ENCODE data around the gene KRTAP5-2. TPM values are rescaled to one million over a fixed set of nuclear protein-coding genes. Genes with fewer than 3 reads are reported as not detected.
"Not testable (repeated sequence)": the region's sequence is repeated elsewhere in the genome, so short reads cannot be mapped to it uniquely, and the experiment has no call there.

KRTAP5-2 gene, protein sequence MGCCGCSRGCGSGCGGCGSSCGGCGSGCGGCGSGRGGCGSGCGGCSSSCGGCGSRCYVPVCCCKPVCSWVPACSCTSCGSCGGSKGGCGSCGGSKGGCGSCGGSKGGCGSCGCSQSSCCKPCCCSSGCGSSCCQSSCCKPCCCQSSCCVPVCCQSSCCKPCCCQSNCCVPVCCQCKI
- not detected for polyA plus RNA-seq

DNA sequence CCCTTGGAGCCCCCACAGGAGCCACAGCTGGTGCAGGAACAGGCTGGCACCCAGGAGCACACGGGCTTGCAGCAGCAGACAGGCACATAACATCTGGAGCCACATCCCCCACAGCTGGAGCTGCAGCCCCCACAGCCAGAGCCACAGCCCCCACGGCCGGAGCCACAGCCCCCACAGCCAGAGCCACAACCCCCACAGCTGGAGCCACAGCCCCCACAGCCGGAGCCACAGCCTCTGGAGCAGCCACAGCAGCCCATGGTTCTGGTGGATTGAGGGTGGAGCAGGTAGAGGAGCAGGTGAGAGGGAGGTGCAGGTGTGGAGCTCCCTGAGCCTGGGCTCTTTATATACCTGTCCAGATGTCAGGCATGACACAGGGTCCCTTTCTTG, at the start of gene KRTAP5-2:
TSS of gene KRTAP5-2 (minus strand) at position 301 of the 387 bp plus-strand sequence. CDS start at position 257, 44 bp downstream.
- Histone ChIP-seq H3K27ac (ENCODE audit: low read depth in 2 of 2, low read length in 1 of 2) (no peak within 1 kb of the TSS), H3K4me1 (ENCODE audit: control insufficient read depth in 2 of 2, insufficient read depth in 2 of 2, low read length in 1 of 2) (no peaks in the 10 kb centered on the region), H3K4me3 (ENCODE audit: low read depth in 1 of 2, low read length in 2 of 2) (no peak within 1 kb of the TSS), H3K36me3 (ENCODE audit: control insufficient read depth in 2 of 2, insufficient read depth in 2 of 2, low read length in 1 of 2) (no peaks in the 10 kb centered on the region), H3K27me3 (ENCODE audit: control insufficient read depth in 1 of 2, insufficient read depth in 2 of 2, low read length in 2 of 2) (no peaks in the 10 kb centered on the region), H3K9me3 (ENCODE audit: control insufficient read depth in 2 of 2, insufficient read depth in 1 of 2, low read depth in 1 of 2, low read length in 1 of 2) (no peaks in the 10 kb centered on the region)
- 66 to 67% methylated on average over 4 of the region's 4 CpGs for WGBS, 2 donors

DNA sequence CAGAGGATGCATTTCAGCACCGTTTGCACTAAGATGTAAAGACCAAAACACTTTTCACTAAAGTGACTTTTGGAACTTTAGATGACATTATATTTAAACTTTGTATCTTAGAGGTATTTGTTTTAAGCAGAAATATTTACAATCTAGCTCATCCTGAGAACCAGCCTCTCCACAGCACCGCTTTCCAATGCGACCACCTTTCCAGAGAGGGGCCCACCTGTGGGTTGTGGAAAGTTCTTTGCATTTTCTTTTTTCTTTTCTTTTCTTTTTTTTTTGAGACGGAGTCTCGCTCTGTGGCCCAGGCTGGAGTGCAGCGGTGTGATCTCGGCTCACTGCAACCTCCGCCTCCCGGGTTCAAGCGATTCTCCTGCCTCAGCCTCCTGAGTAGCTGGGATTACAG, 48.4 kb upstream of the KRTAP5-2 start:
- H3K9me3 ChIP-seq (ENCODE audit: control insufficient read depth in 2 of 2, insufficient read depth in 1 of 2, low read depth in 1 of 2, low read length in 1 of 2); H3K27ac ChIP-seq (ENCODE audit: low read depth in 2 of 2, low read length in 1 of 2); H3K4me3 ChIP-seq (ENCODE audit: low read depth in 1 of 2, low read length in 2 of 2); H3K4me1 ChIP-seq (ENCODE audit: control insufficient read depth in 2 of 2, insufficient read depth in 2 of 2, low read length in 1 of 2); H3K27me3 ChIP-seq (ENCODE audit: control insufficient read depth in 1 of 2, insufficient read depth in 2 of 2, low read length in 2 of 2); H3K36me3 ChIP-seq (ENCODE audit: control insufficient read depth in 2 of 2, insufficient read depth in 2 of 2, low read length in 1 of 2): not testable (repeated sequence)
- whole genome bisulfite sequencing, 2 donors: 88 to 90% methylated on average over 10 of the region's 10 CpGs

DNA sequence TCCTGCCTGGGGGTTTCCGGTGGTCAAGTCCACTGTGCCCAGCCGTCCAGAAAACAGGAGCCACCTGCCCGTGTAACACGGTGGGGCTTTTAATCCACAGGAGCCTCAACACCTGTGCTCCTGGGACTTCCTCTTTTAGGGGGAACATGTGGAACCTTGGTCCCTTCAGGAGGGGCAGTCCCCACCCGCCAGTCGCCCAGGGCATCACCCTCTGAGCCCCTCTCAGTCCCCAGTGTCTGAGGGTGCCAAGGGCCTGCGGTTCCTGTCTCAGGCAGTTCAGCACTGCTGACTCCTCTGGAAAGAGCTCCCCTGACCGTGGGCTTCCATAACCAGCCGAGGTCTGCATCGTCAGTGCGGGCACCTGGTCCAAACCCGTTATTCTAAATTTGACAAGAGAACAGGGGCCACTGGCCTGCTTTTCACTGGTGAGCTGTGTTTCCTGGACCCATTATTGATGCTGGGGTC, 47.3 kb upstream of the KRTAP5-2 start:
- H3K27me3 ChIP-seq (ENCODE audit: control insufficient read depth in 1 of 2, insufficient read depth in 2 of 2, low read length in 2 of 2): peaks cover 0 to 2% of the 10 kb centered on the region in 2 donors
- H3K27ac ChIP-seq (ENCODE audit: low read depth in 2 of 2, low read length in 1 of 2): no peak overlapping the region

DNA sequence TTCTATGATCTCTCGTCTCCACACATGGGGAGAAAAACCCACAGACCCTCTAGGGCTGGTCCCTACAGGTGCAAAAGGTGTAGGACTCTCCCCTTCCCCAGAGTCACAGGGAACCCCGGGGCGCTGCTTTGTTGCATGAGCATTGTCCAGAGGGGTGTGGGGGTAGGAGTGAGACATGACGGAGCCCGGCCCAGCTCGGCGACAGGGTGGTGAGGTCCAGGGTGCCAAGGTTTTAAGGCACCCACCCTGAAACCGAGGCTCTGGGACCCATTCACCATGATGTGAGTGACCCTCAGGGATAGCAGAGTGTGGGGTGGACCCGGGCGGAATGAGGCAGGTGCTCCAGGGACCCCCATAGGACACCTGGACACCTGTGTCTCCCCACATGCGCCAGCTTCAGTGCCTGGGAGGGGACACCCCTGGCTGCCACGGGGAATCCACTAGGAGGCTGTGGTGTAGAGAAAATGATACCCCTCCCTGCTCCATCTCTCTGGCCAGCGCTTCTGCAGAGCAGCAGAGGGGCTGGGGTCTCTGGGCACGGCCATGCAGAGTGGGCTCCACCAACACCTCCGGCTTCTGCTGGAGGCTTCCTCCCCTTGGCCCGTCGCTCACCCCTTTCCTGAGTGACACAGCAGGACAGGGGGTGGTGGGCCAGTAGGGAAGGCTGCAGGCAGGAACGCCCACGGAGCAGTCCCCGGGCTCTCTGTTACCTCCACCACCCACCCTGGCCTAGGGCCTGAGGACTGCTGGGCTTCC, 46.7 kb upstream of the KRTAP5-2 start:
- Histone ChIP-seq H3K27ac (ENCODE audit: low read depth in 2 of 2, low read length in 1 of 2) (no peak overlapping the region), H3K4me1 (ENCODE audit: control insufficient read depth in 2 of 2, insufficient read depth in 2 of 2, low read length in 1 of 2) (no peaks in the 10 kb centered on the region), H3K36me3 (ENCODE audit: control insufficient read depth in 2 of 2, insufficient read depth in 2 of 2, low read length in 1 of 2) (no peaks in the 10 kb centered on the region), H3K4me3 (ENCODE audit: low read depth in 1 of 2, low read length in 2 of 2) (no peak overlapping the region), H3K9me3 (ENCODE audit: control insufficient read depth in 2 of 2, insufficient read depth in 1 of 2, low read depth in 1 of 2, low read length in 1 of 2) (no peaks in the 10 kb centered on the region), H3K27me3 (ENCODE audit: control insufficient read depth in 1 of 2, insufficient read depth in 2 of 2, low read length in 2 of 2) (peaks cover 0 to 2% of the 10 kb centered on the region in 2 donors)
- 78 to 81% methylated on average over 16 to 20 of the region's 20 CpGs for WGBS, 2 donors

More for the DNA sequence above, 47.3 kb upstream of the KRTAP5-2 start:
- WGBS, 2 donors: 77 to 79% methylated on average over 12 of the region's 12 CpGs
- Histone ChIP-seq H3K36me3 (ENCODE audit: control insufficient read depth in 2 of 2, insufficient read depth in 2 of 2, low read length in 1 of 2) (no peaks in the 10 kb centered on the region), H3K4me3 (ENCODE audit: low read depth in 1 of 2, low read length in 2 of 2) (no peak overlapping the region), H3K9me3 (ENCODE audit: control insufficient read depth in 2 of 2, insufficient read depth in 1 of 2, low read depth in 1 of 2, low read length in 1 of 2) (no peaks in the 10 kb centered on the region), H3K4me1 (ENCODE audit: control insufficient read depth in 2 of 2, insufficient read depth in 2 of 2, low read length in 1 of 2) (no peaks in the 10 kb centered on the region)

DNA sequence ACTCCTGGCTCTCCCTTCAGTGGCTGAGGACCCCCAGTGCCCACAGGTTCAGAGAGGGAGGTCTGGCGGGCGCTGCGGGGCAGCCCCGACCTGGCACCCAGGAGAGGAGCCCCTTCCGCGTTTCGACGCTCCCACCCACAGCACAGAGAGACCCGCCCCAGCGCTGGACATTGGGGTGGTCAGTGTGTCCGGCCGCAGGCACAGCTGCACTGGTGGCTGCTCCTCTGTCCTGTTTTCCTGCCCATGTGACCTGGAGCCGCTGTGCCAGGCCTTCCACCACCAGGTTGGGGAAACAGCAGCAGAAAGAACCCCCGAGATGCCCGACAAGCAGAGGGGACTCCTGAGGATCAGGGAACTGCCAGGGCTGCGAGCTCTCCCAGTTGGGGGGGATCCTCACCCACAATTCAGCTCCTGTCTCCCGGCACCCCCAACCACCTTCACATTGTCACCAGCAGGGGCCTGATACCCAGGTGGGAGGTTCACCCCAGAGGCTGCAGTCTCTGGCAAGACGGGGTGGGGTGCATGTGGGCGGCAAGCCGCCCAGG, 45.1 kb upstream of the KRTAP5-2 start:
- H3K36me3 ChIP-seq (ENCODE audit: control insufficient read depth in 2 of 2, insufficient read depth in 2 of 2, low read length in 1 of 2): no peaks in the 10 kb centered on the region
- no peak overlapping the region for H3K27ac ChIP-seq (ENCODE audit: low read depth in 2 of 2, low read length in 1 of 2)
- no peaks in the 10 kb centered on the region for H3K4me1 ChIP-seq (ENCODE audit: control insufficient read depth in 2 of 2, insufficient read depth in 2 of 2, low read length in 1 of 2)
- H3K27me3 ChIP-seq (ENCODE audit: control insufficient read depth in 1 of 2, insufficient read depth in 2 of 2, low read length in 2 of 2): peaks cover 0 to 2% of the 10 kb centered on the region in 2 donors
- WGBS, 2 donors: 92% methylated on average over 19 to 20 of the region's 20 CpGs
- H3K4me3 ChIP-seq (ENCODE audit: low read depth in 1 of 2, low read length in 2 of 2): no peak overlapping the region
- H3K9me3 ChIP-seq (ENCODE audit: control insufficient read depth in 2 of 2, insufficient read depth in 1 of 2, low read depth in 1 of 2, low read length in 1 of 2): no peaks in the 10 kb centered on the region

DNA sequence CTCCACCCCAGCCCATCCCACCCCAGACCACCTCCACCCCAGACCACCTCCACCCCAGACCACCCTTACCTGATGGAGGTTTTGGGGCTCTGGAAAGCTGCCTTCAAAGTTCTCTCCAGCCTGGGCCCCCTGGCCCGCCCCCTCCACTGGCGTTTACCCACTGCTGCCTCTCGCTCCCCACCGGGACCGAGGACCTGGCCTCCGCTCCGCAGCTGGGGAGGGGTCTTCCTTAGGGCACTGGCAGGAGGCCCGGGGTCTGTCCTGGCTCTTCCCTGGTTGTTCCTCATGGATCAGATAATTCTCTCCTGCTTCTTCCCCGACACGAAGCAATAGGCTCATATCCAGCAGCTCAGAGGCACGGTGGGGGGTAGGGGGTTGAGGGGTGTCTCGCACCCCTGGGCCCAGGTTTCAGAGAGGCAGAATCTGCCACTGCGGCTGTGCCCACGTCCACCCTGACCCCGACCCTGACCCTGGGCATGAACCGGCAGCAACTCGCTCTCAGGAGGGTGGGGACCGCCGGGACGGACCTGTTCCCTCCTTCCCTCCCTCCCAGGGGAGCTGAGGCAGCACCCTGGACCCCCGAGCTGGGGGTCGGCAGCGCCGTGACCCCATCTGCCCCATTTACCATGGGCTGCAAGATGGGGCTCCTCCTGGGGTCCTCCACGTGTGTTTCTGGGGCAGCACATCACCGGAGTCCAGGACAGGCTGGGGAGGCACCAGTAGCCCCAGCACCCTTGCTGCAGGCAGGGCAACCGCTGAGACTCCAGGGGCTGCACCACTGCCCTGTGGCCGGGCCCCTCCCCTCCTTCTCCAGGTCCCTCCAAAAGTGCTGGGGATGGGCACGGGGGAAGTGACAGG, 44.4 kb upstream of the KRTAP5-2 start:
- no peaks in the 10 kb centered on the region for H3K4me1 ChIP-seq (ENCODE audit: control insufficient read depth in 2 of 2, insufficient read depth in 2 of 2, low read length in 1 of 2)
- 75 to 83% methylated on average over 29 of the region's 29 CpGs for WGBS, 2 donors
- no peak overlapping the region for H3K4me3 ChIP-seq (ENCODE audit: low read depth in 1 of 2, low read length in 2 of 2)
- H3K27ac ChIP-seq (ENCODE audit: low read depth in 2 of 2, low read length in 1 of 2): no peak overlapping the region
- H3K36me3 ChIP-seq (ENCODE audit: control insufficient read depth in 2 of 2, insufficient read depth in 2 of 2, low read length in 1 of 2): no peaks in the 10 kb centered on the region
- H3K27me3 ChIP-seq (ENCODE audit: control insufficient read depth in 1 of 2, insufficient read depth in 2 of 2, low read length in 2 of 2): peaks cover 0 to 2% of the 10 kb centered on the region in 2 donors
- no peaks in the 10 kb centered on the region for H3K9me3 ChIP-seq (ENCODE audit: control insufficient read depth in 2 of 2, insufficient read depth in 1 of 2, low read depth in 1 of 2, low read length in 1 of 2)

DNA sequence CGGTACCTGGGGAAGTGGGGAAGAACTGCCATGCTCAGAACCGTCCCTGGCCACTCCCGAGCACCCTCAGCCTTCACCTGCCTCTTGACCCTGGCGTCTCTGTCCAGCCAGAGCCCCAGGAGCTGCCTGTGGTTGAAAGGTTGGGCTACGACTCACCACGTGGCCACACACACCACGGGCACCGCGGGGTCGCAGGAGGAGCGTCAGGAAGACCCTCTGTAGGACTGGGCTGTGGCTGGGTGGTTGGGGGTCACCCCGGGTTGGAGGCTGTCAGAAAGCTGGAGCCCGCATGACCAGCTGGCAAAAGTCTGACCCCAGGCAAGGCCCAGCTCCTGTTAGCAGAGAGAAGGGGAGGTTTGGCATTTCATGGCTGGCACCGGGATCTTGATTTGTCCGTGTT, 43.0 kb upstream of the KRTAP5-2 start:
- H3K27me3 ChIP-seq (ENCODE audit: control insufficient read depth in 1 of 2, insufficient read depth in 2 of 2, low read length in 2 of 2): peaks cover 0 to 2% of the 10 kb centered on the region in 2 donors
- H3K4me1 ChIP-seq (ENCODE audit: control insufficient read depth in 2 of 2, insufficient read depth in 2 of 2, low read length in 1 of 2): no peaks in the 10 kb centered on the region
- H3K27ac ChIP-seq (ENCODE audit: low read depth in 2 of 2, low read length in 1 of 2): no peak overlapping the region
- H3K36me3 ChIP-seq (ENCODE audit: control insufficient read depth in 2 of 2, insufficient read depth in 2 of 2, low read length in 1 of 2): no peaks in the 10 kb centered on the region
- WGBS, 2 donors: 82 to 84% methylated on average over 15 of the region's 15 CpGs
- no peaks in the 10 kb centered on the region for H3K9me3 ChIP-seq (ENCODE audit: control insufficient read depth in 2 of 2, insufficient read depth in 1 of 2, low read depth in 1 of 2, low read length in 1 of 2)
- H3K4me3 ChIP-seq (ENCODE audit: low read depth in 1 of 2, low read length in 2 of 2): no peak overlapping the region

DNA sequence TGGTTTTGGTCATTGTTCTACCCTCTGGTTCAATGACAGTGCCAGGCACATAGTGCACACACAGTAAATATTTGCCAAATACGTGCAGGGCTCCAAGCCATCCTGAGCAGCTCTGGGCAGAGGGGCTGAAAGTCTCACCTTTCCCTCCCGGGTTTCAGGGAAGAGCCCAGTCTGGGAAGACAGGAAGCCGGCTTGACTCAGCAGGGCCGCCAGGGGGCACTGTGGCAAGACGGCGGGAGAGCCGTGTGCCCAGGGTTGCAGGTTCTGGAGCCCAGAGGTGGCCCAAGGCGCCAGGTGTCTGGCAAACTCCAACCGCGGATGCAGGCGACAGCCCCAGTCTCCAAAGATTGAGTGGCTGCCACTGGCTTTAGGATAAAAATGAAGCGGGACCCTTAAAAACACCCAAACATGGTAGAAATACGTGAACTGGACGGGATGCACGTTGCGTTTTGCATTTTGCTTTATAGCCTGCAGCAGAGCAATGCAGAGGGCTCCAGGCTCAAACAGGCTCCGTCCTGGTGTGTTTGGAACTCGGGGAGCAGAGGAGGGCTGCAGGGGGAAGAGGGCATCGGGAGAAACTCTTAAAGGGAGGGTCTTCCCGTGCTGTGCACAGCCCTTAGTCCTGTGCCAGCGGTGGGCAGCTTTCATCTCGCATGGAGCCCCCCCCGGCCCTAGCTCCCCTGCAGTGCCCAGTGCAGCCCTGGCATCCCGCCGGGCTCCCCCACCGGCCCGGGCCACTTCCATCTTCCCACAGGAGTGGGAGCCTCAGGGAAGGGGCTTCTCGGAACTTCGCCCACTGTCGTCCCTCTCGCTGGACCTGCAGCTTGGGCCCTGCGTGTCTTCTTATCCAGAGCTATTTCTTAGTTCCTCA, 42.2 kb upstream of the KRTAP5-2 start:
- WGBS, 2 donors: 55 to 57% methylated on average over 32 of the region's 32 CpGs
- H3K4me3 ChIP-seq (ENCODE audit: low read depth in 1 of 2, low read length in 2 of 2): no peak overlapping the region
- no peak overlapping the region for H3K27ac ChIP-seq (ENCODE audit: low read depth in 2 of 2, low read length in 1 of 2)
- H3K4me1 ChIP-seq (ENCODE audit: control insufficient read depth in 2 of 2, insufficient read depth in 2 of 2, low read length in 1 of 2): no peaks in the 10 kb centered on the region
- H3K36me3 ChIP-seq (ENCODE audit: control insufficient read depth in 2 of 2, insufficient read depth in 2 of 2, low read length in 1 of 2): no peaks in the 10 kb centered on the region
- H3K27me3 ChIP-seq (ENCODE audit: control insufficient read depth in 1 of 2, insufficient read depth in 2 of 2, low read length in 2 of 2): peaks cover 0 to 2% of the 10 kb centered on the region in 2 donors
- no peaks in the 10 kb centered on the region for H3K9me3 ChIP-seq (ENCODE audit: control insufficient read depth in 2 of 2, insufficient read depth in 1 of 2, low read depth in 1 of 2, low read length in 1 of 2)

All from esophagus (tissue), 2 donors.